Right forelimb (tissue), 1 donor: ENCODE results near the gene ERLIN1.

Experiments
- DNase-seq: peaks from one replicate; pipeline ENCODE4 v3.0.0-alpha.2; 2018

ERLIN1 gene

GRCh38 chr10:100168313-100168643, 17.6 kb downstream of the ERLIN1 start:
- no peak for DNase-seq

- DNase-seq = no peak
Observed at GRCh38 chr10:100167553-100168312, 18.1 kb downstream of the ERLIN1 start.

GRCh38 chr10:100163704-100164621, 21.9 kb downstream of the ERLIN1 start:
- DNase-seq = no peak

- DNase-seq = no peak
Observed at GRCh38 chr10:100162696-100163095, 23.1 kb downstream of the ERLIN1 start.

GRCh38 chr10:100158044-100158805, 27.6 kb downstream of the ERLIN1 start:
- no peak for DNase-seq

- DNase-seq = no peak
Observed at GRCh38 chr10:100157156-100157555, 28.7 kb downstream of the ERLIN1 start.

- DNase-seq = no peak
Observed at GRCh38 chr10:100155936-100156335, 29.9 kb downstream of the ERLIN1 start.

- DNase-seq = no peak
Observed at GRCh38 chr10:100154666-100155065, 31.2 kb downstream of the ERLIN1 start.

- no peak for DNase-seq
Observed at GRCh38 chr10:100153239-100153825, 32.5 kb downstream of the ERLIN1 start.

- no peak for DNase-seq
Observed at GRCh38 chr10:100151723-100152300, 34.0 kb downstream of the ERLIN1 start.

GRCh38 chr10:100148353-100149211, 37.2 kb downstream of the ERLIN1 start:
- DNase-seq = no peak

- no peak for DNase-seq
Observed at GRCh38 chr10:100146875-100147650, 38.8 kb downstream of the ERLIN1 start.

- no peak for DNase-seq
Observed at GRCh38 chr10:100146398-100146797, 39.4 kb downstream of the ERLIN1 start.

- DNase-seq = no peak
Observed at GRCh38 chr10:100143756-100144155, 42.1 kb downstream of the ERLIN1 start.

GRCh38 chr10:100141446-100142087, 44.3 kb downstream of the ERLIN1 start:
- no peak for DNase-seq

GRCh38 chr10:100140070-100140469, 45.8 kb downstream of the ERLIN1 start:
- DNase-seq = no peak

- DNase-seq = no peak
Observed at GRCh38 chr10:100138921-100139496, 46.8 kb downstream of the ERLIN1 start.

- no peak for DNase-seq
Observed at GRCh38 chr10:100135486-100135885, 50.3 kb downstream of the ERLIN1 start.

GRCh38 chr10:100133801-100134200, 52.0 kb downstream of the ERLIN1 start:
- no peak for DNase-seq

GRCh38 chr10:100132427-100132826, 53.4 kb downstream of the ERLIN1 start:
- DNase-seq = no peak
